T-cell (primary cell): ENCODE measurements around the gene ATG9B. TPM values are rescaled to one million over a fixed set of nuclear protein-coding genes. Genes with fewer than 3 reads are reported as not detected.
"Not testable (repeated sequence)": the region's sequence is repeated elsewhere in the genome, so short reads cannot be mapped to it uniquely, and the experiment has no call there.

ENCODE experiments used
- ATAC-seq, 4 experiments: fragments of 200-7000 bp in 3 of 4; fragments of 150-1000 bp in 1 of 4; cut with Tn5 transposase; replicated peaks in 1 of 4; 1 replicate in 3 of 4; 2 replicates in 1 of 4; pipeline ENCODE4 v1.10.0; 2021; ENCODE audit warnings: moderate library complexity in 3 of 4, mild to moderate bottlenecking in 2 of 4, moderate number of reproducible peaks in 1 of 4
- CTCF ChIA-PET, 2 donors: fragments of 300-600 bp; sonication (Branson Sonifier 250); formaldehyde crosslinking; loops; one replicate each; lab custom pipeline; 2022; ENCODE audit warnings: antibody characterized with exemption in 2 of 2; lab: Charles Lee
- POLR2A ChIA-PET, 2 donors: fragments of 300-600 bp; sonication (Branson Sonifier 250); formaldehyde crosslinking; loops; one replicate each; lab custom pipeline; 2022; ENCODE audit warnings: antibody characterized with exemption in 2 of 2; lab: Charles Lee
- DNase-seq, 35 experiments: peaks; one replicate each; pipeline versions ENCODE4 v3.0.0 to v3.0.0-alpha.2; 2013 to 2023
- H3K27ac ChIP-seq: one replicate; pipeline ENCODE4 v1.5.1; 2013; ENCODE audit warnings: low read length
- H3K27me3 ChIP-seq, 2 experiments: replicated peaks in 1 of 2; 1 replicate in 1 of 2; 2 replicates in 1 of 2; pipeline versions ENCODE4 v1.6.1 to v1.7.0; 2013; ENCODE audit warnings: low read length in 1 of 2, mixed read lengths in 1 of 2; ENCODE audit not compliant: control insufficient read depth in 2 of 2, insufficient read depth in 2 of 2; ENCODE audit errors: extremely low read depth in 1 of 2
- H3K36me3 ChIP-seq, 2 donors: 1 replicate in 1 of 2; 2 replicates in 1 of 2; pipeline versions ENCODE4 v1.6.1 to v1.7.0; 2013; ENCODE audit warnings: low read length in 1 of 2; ENCODE audit not compliant: control insufficient read depth in 2 of 2, insufficient read depth in 1 of 2; ENCODE audit errors: extremely low read depth in 1 of 2
- H3K4me1 ChIP-seq, 2 experiments: 1 replicate in 1 of 2; 2 replicates in 1 of 2; pipeline versions ENCODE4 v1.6.1 to v1.7.0; 2013; ENCODE audit warnings: low read length in 2 of 2, mixed read lengths in 1 of 2; ENCODE audit not compliant: insufficient read depth in 2 of 2, control insufficient read depth in 1 of 2; ENCODE audit errors: extremely low read depth in 1 of 2
- H3K4me3 ChIP-seq, 2 donors: 1 replicate in 1 of 2; 2 replicates in 1 of 2; pipeline versions ENCODE4 v1.5.1 to v1.7.0; 2013; ENCODE audit warnings: mild to moderate bottlenecking in 2 of 2, low read length in 1 of 2, moderate library complexity in 1 of 2; ENCODE audit not compliant: control insufficient read depth in 1 of 2; ENCODE audit errors: extremely low read depth in 1 of 2
- H3K9me3 ChIP-seq: 2 replicates; pipeline ENCODE4 v1.7.0; 2013
- H3K27ac Mint-ChIP-seq, 2 donors: one replicate each; pipeline ENCODE4 v1.8.0; 2020 to 2021; ENCODE audit warnings: mild to moderate bottlenecking in 2 of 2, mixed read lengths in 2 of 2
- H3K27me3 Mint-ChIP-seq, 2 donors: one replicate each; pipeline ENCODE4 v1.8.0; 2021 to 2022; ENCODE audit warnings: mixed read lengths in 2 of 2
- H3K36me3 Mint-ChIP-seq: one replicate; pipeline ENCODE4 v1.8.0; 2021; ENCODE audit warnings: mixed read lengths
- H3K4me1 Mint-ChIP-seq, 3 donors: one replicate each; pipeline ENCODE4 v1.8.0; 2020 to 2022; ENCODE audit warnings: mixed read lengths in 3 of 3, mild to moderate bottlenecking in 1 of 3
- H3K4me3 Mint-ChIP-seq, 3 donors: one replicate each; pipeline ENCODE4 v1.8.0; 2020 to 2022; ENCODE audit warnings: mild to moderate bottlenecking in 3 of 3, mixed read lengths in 3 of 3, moderate library complexity in 3 of 3
- H3K9me3 Mint-ChIP-seq, 3 donors: one replicate each; pipeline ENCODE4 v1.8.0; 2020 to 2022; ENCODE audit warnings: mixed read lengths in 3 of 3
- WGBS: methylation state at CpG from one replicate; pipeline ENCODE4 v1.1.5; 2013; ENCODE audit warnings: missing lambda C conversion rate; ENCODE audit not compliant: insufficient coverage; 5-methylcytosine and 5-hydroxymethylcytosine counted together
- total RNA-seq, 35 experiments: library from RNA in 6 of 35; stranded (reverse) in 6 of 35; fragments of 120-200 nt in 1 of 35; gene quantifications; one replicate each; pipeline versions ENCODE4 v1.2.1 to v1.2.4 and lab custom pipeline; 2013 to 2026

The ATG9B gene
- total RNA-seq, 5 donors from 2014 or later (not counting 1 experiment from before 2014, with no cell fraction given) = 24.0 to 37.0 (median 31.8) TPM

- 7% methylated on average over 3 of the region's 16 CpGs for WGBS
- ChIA-PET POLR2A (interaction anchor here (0.8 to 1.5 kb wide), 9 partner anchors 9 to 524 kb away, joined by 3 to 11 read pairs (median 4); no protein-coding TSS in a partner anchor), CTCF (interaction anchor here in 1 of 2 donors (1.0 to 1.5 kb wide), 11 partner anchors 10 to 217 kb away, joined by 3 to 19 read pairs (median 4); partner anchors contain the start of genes ABCF2 and FASTK)
- not testable (repeated sequence) for H3K27me3 Mint-ChIP-seq, H3K9me3 Mint-ChIP-seq, H3K36me3 ChIP-seq, H3K9me3 ChIP-seq, H3K36me3 Mint-ChIP-seq, DNase-seq
- Mint-ChIP-seq H3K27ac (peak overlapping the region; percentile 98), H3K4me1 (peaks cover 21 to 38% (median 36%) of the 10 kb centered on the region in 3 donors), H3K4me3 (peak overlapping the region; percentile 87 to 93 (median 91))
- ATAC-seq = peak in 2 of 4 experiments; percentile 2 to 7
- peak overlapping the region; percentile 61 to 95 for H3K4me3 ChIP-seq
- peak overlapping the region; percentile 88 for H3K27ac ChIP-seq
- peaks cover 9 to 23% of the 10 kb centered on the region in 2 experiments for H3K4me1 ChIP-seq
- H3K27me3 ChIP-seq = peaks cover 0 to 15% of the 10 kb centered on the region in 2 experiments
Observed at GRCh38 chr7:151027728-151028130, 3.4 kb upstream of the ATG9B start.

GRCh38 chr7:151026771-151027727, 2.8 kb upstream of the ATG9B start:
- H3K4me3 Mint-ChIP-seq = peak overlapping the region; percentile 87 to 93 (median 91)
- Histone ChIP-seq H3K4me3 (peak overlapping the region in 1 of 2 donors; percentile 95), H3K4me1 (peaks cover 9 to 23% of the 10 kb centered on the region in 2 experiments), H3K27ac (peak overlapping the region; percentile 88), H3K27me3 (peaks cover 0 to 15% of the 10 kb centered on the region in 2 experiments)
- peak in 1 of 35 experiments; percentile 26 for DNase-seq
- H3K36me3 ChIP-seq, H3K36me3 Mint-ChIP-seq, ATAC-seq, H3K27me3 Mint-ChIP-seq, H3K9me3 ChIP-seq, H3K9me3 Mint-ChIP-seq: not testable (repeated sequence)
- H3K27ac Mint-ChIP-seq = peak overlapping the region; percentile 98
- H3K4me1 Mint-ChIP-seq = peaks cover 21 to 35% (median 35%) of the 10 kb centered on the region in 3 donors
- POLR2A ChIA-PET = interaction anchor here (0.8 to 1.5 kb wide), 3 partner anchors 13 to 41 kb away, joined by 3 to 11 read pairs (median 10); no protein-coding TSS in a partner anchor
- 60% methylated on average over 7 of the region's 19 CpGs for WGBS
- CTCF ChIA-PET = interaction anchor here in 1 of 2 donors (1.0 to 1.5 kb wide), 3 partner anchors 9 to 16 kb away, joined by 4 to 19 read pairs (median 4); no protein-coding TSS in a partner anchor

DNA sequence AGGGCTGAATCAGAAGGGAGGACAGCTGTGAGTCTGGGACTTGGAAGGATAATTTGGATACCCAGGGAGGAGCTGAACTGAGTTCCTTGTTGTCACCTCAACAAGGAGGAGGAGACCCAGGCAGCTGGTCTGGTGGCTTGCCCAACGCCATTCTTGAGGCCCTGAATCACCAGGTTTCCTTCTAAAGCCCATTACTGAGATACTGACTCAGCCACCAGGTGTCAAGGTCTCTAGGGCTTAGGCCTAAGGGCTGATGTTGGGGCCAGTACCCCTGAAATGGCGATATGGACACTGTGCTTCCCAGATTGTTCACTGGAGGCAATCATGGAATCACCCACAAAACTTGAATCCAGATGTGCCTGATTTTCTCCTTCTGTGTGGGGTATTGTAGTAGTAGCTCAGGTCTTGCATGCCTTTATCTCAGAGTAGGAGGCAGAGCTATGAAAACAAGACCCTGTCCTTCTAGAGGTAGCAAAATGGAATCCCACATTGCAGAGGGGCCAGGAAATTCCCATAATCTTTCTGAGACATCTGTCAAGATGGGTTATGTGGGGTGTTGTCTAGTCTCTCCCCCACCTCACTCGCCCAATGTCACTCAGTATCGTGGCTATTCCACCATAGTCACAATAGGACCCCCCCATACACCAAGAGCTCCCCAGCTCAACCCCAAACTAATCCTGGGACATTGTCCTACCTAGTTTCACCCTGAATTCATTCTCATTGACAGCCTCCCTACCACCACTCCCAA, 1.8 kb upstream of the ATG9B start:
- no peaks in the 10 kb centered on the region for H3K9me3 ChIP-seq
- Mint-ChIP-seq H3K4me1 (peaks cover 21 to 30% (median 29%) of the 10 kb centered on the region in 3 donors), H3K9me3 (no peaks in the 10 kb centered on the region), H3K27me3 (peaks cover 0 to 3% of the 10 kb centered on the region in 2 donors), H3K27ac (peak overlapping the region; percentile 17 to 45), H3K36me3 (peaks cover 5% of the 10 kb centered on the region), H3K4me3 (no peak overlapping the region)
- DNase-seq (no peak), ATAC-seq (no peak)
- CTCF ChIA-PET = interaction anchor here in 1 of 2 donors (1.3 kb wide), 1 partner anchor 9 kb away, joined by 4 read pairs; no protein-coding TSS in a partner anchor
- H3K27ac ChIP-seq = no peak overlapping the region
- 69% methylated on average over 2 of the region's 4 CpGs for WGBS
- H3K4me1 ChIP-seq = peaks cover 9 to 23% of the 10 kb centered on the region in 2 experiments
- H3K27me3 ChIP-seq = peaks cover 0 to 20% of the 10 kb centered on the region in 2 experiments
- POLR2A ChIA-PET = interaction anchor here in 1 of 2 donors (1.0 kb wide), 1 partner anchor 12 kb away, joined by 10 read pairs; no protein-coding TSS in a partner anchor
- peaks cover 0 to under 1% of the 10 kb centered on the region in 2 donors for H3K36me3 ChIP-seq
- H3K4me3 ChIP-seq = no peak overlapping the region

- DNase-seq = no peak
- Mint-ChIP-seq H3K27ac (no peak overlapping the region), H3K9me3 (no peaks in the 10 kb centered on the region), H3K36me3 (no peaks in the 10 kb centered on the region), H3K27me3 (peaks cover 0 to 14% of the 10 kb centered on the region in 2 donors), H3K4me1 (peaks cover 19 to 27% (median 26%) of the 10 kb centered on the region in 3 donors), H3K4me3 (no peak overlapping the region)
- POLR2A ChIA-PET = no interaction called here
- Histone ChIP-seq H3K27me3 (peaks cover 5 to 43% of the 10 kb centered on the region in 2 experiments), H3K4me3 (no peak overlapping the region), H3K36me3 (no peaks in the 10 kb centered on the region), H3K4me1 (peaks cover 5 to 23% of the 10 kb centered on the region in 2 experiments), H3K9me3 (no peaks in the 10 kb centered on the region), H3K27ac (no peak overlapping the region)
- CTCF ChIA-PET = no interaction called here
- WGBS = 84% methylated on average over 8 of the region's 10 CpGs
- ATAC-seq = no peak
Observed at GRCh38 chr7:151023232-151023631, 1.1 kb downstream of the ATG9B start.

- Mint-ChIP-seq H3K36me3 (peaks cover 4% of the 10 kb centered on the region), H3K4me1 (peaks cover 34 to 46% (median 42%) of the 10 kb centered on the region in 3 donors), H3K27ac (peak overlapping the region in 1 of 2 donors; percentile 23), H3K27me3 (peaks cover 0 to 15% of the 10 kb centered on the region in 2 donors), H3K4me3 (peak overlapping the region in 1 of 3 donors; percentile 84), H3K9me3 (no peaks in the 10 kb centered on the region)
- no CpG with 5 or more reads among the region's 7 CpGs for WGBS
- DNase-seq (no peak), ATAC-seq (no peak)
- Histone ChIP-seq H3K9me3 (no peaks in the 10 kb centered on the region), H3K27ac (no peak overlapping the region), H3K4me3 (no peak overlapping the region), H3K36me3 (no peaks in the 10 kb centered on the region), H3K4me1 (peaks cover 13 to 43% of the 10 kb centered on the region in 2 experiments), H3K27me3 (peaks cover 5 to 48% of the 10 kb centered on the region in 2 experiments)
- ChIA-PET CTCF (interaction anchor here in 1 of 2 donors (0.7 kb wide), 1 partner anchor 12 kb away, joined by 3 read pairs; no protein-coding TSS in a partner anchor), POLR2A (no interaction called here)
Observed at GRCh38 chr7:151020231-151020630, 4.1 kb downstream of the ATG9B start.
